ENCODE results near the gene WSB1.

Gene WSB1, protein sequence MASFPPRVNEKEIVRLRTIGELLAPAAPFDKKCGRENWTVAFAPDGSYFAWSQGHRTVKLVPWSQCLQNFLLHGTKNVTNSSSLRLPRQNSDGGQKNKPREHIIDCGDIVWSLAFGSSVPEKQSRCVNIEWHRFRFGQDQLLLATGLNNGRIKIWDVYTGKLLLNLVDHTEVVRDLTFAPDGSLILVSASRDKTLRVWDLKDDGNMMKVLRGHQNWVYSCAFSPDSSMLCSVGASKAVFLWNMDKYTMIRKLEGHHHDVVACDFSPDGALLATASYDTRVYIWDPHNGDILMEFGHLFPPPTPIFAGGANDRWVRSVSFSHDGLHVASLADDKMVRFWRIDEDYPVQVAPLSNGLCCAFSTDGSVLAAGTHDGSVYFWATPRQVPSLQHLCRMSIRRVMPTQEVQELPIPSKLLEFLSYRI

DNA sequence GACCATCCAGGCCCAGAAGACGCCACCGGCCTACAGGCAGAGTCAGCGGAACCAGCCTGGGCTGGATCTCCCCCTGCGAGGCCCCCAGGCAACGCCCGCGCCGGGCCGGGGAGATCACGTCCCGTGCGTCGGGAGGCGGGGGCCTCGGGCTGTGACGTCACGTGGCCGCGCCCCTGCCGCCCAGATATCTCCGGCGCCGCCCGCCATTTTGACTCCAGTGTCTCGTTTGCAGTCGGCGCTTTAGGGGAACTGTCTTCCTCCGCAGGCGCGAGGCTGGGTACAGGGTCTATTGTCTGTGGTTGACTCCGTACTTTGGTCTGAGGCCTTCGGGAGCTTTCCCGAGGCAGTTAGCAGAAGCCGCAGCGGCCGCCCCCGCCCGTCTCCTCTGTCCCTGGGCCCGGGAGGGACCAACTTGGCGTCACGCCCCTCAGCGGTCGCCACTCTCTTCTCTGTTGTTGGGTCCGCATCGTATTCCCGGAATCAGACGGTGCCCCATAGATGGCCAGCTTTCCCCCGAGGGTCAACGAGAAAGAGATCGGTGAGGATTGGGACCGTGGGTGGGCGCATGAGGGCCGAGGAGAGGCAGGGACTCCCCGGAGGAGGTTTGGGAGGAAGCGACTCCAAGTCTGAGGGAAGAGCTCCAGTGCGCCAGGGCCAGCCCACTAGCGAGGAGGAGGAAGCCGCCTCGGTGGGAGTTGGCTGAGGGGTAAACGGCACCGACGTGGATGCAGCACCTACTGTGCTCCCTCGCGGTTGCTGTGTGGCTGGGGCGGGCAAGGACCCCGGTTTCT lies at the start of gene WSB1:
TSS of gene WSB1 (plus strand) at position 217 of the 791 bp plus-strand sequence. CDS start at position 499, 282 bp downstream.
- ATAC-seq, result peak; percentile 83
- TF ChIP-seq TCF4 (CRISPR knock-in tag; IDR thresholded peaks at IDR 0.05; ENCODE audit: borderline replicate concordance), result no peak
- TF ChIP-seq OSR1 (CRISPR knock-in tag; IDR thresholded peaks at IDR 0.05), result no peak
- TF ChIP-seq, protein P1, sequence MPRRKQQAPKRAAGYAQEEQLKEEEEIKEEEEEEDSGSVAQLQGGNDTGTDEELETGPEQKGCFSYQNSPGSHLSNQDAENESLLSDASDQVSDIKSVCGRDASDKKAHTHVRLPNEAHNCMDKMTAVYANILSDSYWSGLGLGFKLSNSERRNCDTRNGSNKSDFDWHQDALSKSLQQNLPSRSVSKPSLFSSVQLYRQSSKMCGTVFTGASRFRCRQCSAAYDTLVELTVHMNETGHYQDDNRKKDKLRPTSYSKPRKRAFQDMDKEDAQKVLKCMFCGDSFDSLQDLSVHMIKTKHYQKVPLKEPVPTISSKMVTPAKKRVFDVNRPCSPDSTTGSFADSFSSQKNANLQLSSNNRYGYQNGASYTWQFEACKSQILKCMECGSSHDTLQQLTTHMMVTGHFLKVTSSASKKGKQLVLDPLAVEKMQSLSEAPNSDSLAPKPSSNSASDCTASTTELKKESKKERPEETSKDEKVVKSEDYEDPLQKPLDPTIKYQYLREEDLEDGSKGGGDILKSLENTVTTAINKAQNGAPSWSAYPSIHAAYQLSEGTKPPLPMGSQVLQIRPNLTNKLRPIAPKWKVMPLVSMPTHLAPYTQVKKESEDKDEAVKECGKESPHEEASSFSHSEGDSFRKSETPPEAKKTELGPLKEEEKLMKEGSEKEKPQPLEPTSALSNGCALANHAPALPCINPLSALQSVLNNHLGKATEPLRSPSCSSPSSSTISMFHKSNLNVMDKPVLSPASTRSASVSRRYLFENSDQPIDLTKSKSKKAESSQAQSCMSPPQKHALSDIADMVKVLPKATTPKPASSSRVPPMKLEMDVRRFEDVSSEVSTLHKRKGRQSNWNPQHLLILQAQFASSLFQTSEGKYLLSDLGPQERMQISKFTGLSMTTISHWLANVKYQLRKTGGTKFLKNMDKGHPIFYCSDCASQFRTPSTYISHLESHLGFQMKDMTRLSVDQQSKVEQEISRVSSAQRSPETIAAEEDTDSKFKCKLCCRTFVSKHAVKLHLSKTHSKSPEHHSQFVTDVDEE (CRISPR knock-in tag; IDR thresholded peaks at IDR 0.05), result no peak; the same call in 1 of the 2 replicates
- no peak for TF ChIP-seq ISL1 (CRISPR knock-in tag; IDR thresholded peaks at IDR 0.05)
- TF ChIP-seq, protein P2, sequence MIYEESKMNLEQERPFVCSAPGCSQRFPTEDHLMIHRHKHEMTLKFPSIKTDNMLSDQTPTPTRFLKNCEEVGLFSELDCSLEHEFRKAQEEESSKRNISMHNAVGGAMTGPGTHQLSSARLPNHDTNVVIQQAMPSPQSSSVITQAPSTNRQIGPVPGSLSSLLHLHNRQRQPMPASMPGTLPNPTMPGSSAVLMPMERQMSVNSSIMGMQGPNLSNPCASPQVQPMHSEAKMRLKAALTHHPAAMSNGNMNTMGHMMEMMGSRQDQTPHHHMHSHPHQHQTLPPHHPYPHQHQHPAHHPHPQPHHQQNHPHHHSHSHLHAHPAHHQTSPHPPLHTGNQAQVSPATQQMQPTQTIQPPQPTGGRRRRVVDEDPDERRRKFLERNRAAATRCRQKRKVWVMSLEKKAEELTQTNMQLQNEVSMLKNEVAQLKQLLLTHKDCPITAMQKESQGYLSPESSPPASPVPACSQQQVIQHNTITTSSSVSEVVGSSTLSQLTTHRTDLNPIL (CRISPR knock-in tag; IDR thresholded peaks at IDR 0.05; ENCODE audit: low read depth), result 0 out of 2 replicates have a peak, but pooled peaks have one; percentile 15
- no peak for TF ChIP-seq BACH2 (CRISPR knock-in tag; IDR thresholded peaks at IDR 0.05; ENCODE audit: borderline replicate concordance)
- no peak for TF ChIP-seq SNAI2 (CRISPR knock-in tag; IDR thresholded peaks at IDR 0.05)
- TF ChIP-seq, protein P3, sequence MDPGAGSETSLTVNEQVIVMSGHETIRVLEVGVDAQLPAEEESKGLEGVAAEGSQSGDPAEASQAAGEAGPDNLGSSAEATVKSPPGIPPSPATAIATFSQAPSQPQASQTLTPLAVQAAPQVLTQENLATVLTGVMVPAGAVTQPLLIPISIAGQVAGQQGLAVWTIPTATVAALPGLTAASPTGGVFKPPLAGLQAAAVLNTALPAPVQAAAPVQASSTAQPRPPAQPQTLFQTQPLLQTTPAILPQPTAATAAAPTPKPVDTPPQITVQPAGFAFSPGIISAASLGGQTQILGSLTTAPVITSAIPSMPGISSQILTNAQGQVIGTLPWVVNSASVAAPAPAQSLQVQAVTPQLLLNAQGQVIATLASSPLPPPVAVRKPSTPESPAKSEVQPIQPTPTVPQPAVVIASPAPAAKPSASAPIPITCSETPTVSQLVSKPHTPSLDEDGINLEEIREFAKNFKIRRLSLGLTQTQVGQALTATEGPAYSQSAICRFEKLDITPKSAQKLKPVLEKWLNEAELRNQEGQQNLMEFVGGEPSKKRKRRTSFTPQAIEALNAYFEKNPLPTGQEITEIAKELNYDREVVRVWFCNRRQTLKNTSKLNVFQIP (CRISPR knock-in tag; IDR thresholded peaks at IDR 0.05; ENCODE audit: borderline replicate concordance, low read depth), result no peak
- TF ChIP-seq RARB (CRISPR knock-in tag; IDR thresholded peaks at IDR 0.05), result peak; percentile 37; the same call in 1 of the 2 replicates
- TF ChIP-seq ZNF70 (CRISPR knock-in tag; IDR thresholded peaks at IDR 0.05), result no peak
- TF ChIP-seq, protein P4, sequence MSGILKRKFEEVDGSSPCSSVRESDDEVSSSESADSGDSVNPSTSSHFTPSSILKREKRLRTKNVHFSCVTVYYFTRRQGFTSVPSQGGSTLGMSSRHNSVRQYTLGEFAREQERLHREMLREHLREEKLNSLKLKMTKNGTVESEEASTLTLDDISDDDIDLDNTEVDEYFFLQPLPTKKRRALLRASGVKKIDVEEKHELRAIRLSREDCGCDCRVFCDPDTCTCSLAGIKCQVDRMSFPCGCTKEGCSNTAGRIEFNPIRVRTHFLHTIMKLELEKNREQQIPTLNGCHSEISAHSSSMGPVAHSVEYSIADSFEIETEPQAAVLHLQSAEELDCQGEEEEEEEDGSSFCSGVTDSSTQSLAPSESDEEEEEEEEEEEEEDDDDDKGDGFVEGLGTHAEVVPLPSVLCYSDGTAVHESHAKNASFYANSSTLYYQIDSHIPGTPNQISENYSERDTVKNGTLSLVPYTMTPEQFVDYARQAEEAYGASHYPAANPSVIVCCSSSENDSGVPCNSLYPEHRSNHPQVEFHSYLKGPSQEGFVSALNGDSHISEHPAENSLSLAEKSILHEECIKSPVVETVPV (CRISPR knock-in tag; IDR thresholded peaks at IDR 0.05), result no peak
- no peak for TF ChIP-seq ARNTL (CRISPR knock-in tag; IDR thresholded peaks at IDR 0.05; ENCODE audit: borderline replicate concordance, low read depth)
- TF ChIP-seq GLIS3 (CRISPR knock-in tag; IDR thresholded peaks at IDR 0.05), result no peak; the same call in 1 of the 2 replicates
- TF ChIP-seq CSDC2 (CRISPR knock-in tag; IDR thresholded peaks at IDR 0.05), result no peak
- TF ChIP-seq, protein P5, sequence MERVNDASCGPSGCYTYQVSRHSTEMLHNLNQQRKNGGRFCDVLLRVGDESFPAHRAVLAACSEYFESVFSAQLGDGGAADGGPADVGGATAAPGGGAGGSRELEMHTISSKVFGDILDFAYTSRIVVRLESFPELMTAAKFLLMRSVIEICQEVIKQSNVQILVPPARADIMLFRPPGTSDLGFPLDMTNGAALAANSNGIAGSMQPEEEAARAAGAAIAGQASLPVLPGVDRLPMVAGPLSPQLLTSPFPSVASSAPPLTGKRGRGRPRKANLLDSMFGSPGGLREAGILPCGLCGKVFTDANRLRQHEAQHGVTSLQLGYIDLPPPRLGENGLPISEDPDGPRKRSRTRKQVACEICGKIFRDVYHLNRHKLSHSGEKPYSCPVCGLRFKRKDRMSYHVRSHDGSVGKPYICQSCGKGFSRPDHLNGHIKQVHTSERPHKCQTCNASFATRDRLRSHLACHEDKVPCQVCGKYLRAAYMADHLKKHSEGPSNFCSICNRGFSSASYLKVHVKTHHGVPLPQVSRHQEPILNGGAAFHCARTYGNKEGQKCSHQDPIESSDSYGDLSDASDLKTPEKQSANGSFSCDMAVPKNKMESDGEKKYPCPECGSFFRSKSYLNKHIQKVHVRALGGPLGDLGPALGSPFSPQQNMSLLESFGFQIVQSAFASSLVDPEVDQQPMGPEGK (CRISPR knock-in tag; IDR thresholded peaks at IDR 0.05; ENCODE audit: borderline replicate concordance), result peak; percentile 93
- TF ChIP-seq ZNF8 (CRISPR knock-in tag; IDR thresholded peaks at IDR 0.05), result no peak
- no peak for TF ChIP-seq ESRRG (CRISPR knock-in tag; IDR thresholded peaks at IDR 0.05)
- peak; percentile 35 for TF ChIP-seq ZFP30 (CRISPR knock-in tag; IDR thresholded peaks at IDR 0.05)
- TF ChIP-seq ZNF565 (CRISPR knock-in tag; conservative IDR thresholded peaks at IDR 0.05; ENCODE audit: low read depth), result no peak
- TF ChIP-seq ZFP3 (CRISPR knock-in tag; IDR thresholded peaks at IDR 0.05), result no peak
- no peak for TF ChIP-seq PPARA (CRISPR knock-in tag; IDR thresholded peaks at IDR 0.05; ENCODE audit: borderline replicate concordance)
- no peak for TF ChIP-seq TOX (CRISPR knock-in tag; IDR thresholded peaks at IDR 0.05; ENCODE audit: borderline replicate concordance)
- no peak for TF ChIP-seq ZC3H10 (CRISPR knock-in tag; IDR thresholded peaks at IDR 0.05)
